ENCODE data around the gene SPIRE2.

- TF ChIP-seq REST (IDR thresholded peaks at IDR 0.05; ENCODE audit: borderline replicate concordance) (no peak), EP300 (conservative IDR thresholded peaks at IDR 0.05; ENCODE audit: poor library complexity, severe bottlenecking) (no peak), EZH2 (IDR thresholded peaks at IDR 0.05; ENCODE audit: borderline replicate concordance, insufficient read depth, low read length, poor library complexity, severe bottlenecking) (no peak), CTCF (IDR thresholded peaks at IDR 0.05; ENCODE audit: poor library complexity, severe bottlenecking) (no peak), POLR2AphosphoS5 (IDR thresholded peaks at IDR 0.05) (no peak), TAF1 (IDR thresholded peaks at IDR 0.05; ENCODE audit: low read depth) (no peak)
These were observed 1.5 kb upstream of the SPIRE2 start for GRCh38 chr16:89826531-89827382.
